GM13977 (cell line): Measurements from ENCODE around the gene LMO7.
"Not testable (repeated sequence)": the region's sequence is repeated elsewhere in the genome, so short reads cannot be mapped to it uniquely, and the experiment has no call there.

Experiments
- DNase-seq: peaks from one replicate; pipeline ENCODE4 v3.0.0; 2012; ENCODE audit warnings: low spot score
- CTCF ChIP-seq: IDR thresholded peaks from 2 replicates; pipeline ENCODE4 v1.5.1; 2012; ENCODE audit warnings: mild to moderate bottlenecking, control low read depth; ENCODE audit not compliant: insufficient read depth; ENCODE audit errors: extremely low read depth, missing control alignments
- in situ Hi-C: fragments of 300-500 bp; cut with MboI; formaldehyde crosslinking; loops from one replicate; pipeline ENCODE4 v1.12.0; 2022; ENCODE audit warnings: low sequenced_read_pairs, low pct_unique_long_range_greater_than_20kb, mixed read lengths, inconsistent platforms; ENCODE audit not compliant: unreplicated experiment

LMO7 gene

GRCh38 chr13:75721307-75721706 lies 85.2 kb downstream of the LMO7 start:
- TF ChIP-seq CTCF: no peak
- in situ Hi-C loops: no loop called here
- DNase-seq: no peak

- TF ChIP-seq CTCF: no peak
- in situ Hi-C loops: no loop called here
- no peak for DNase-seq
These were observed 87.8 kb downstream of the LMO7 start for GRCh38 chr13:75723901-75724300.

GRCh38 chr13:75724752-75725517 lies 88.8 kb downstream of the LMO7 start:
- no peak for TF ChIP-seq CTCF
- DNase-seq: no peak
- in situ Hi-C loops: no loop called here

GRCh38 chr13:75725736-75726135 lies 89.6 kb downstream of the LMO7 start:
- no peak for TF ChIP-seq CTCF
- no peak for DNase-seq
- in situ Hi-C loops: no loop called here

GRCh38 chr13:75726306-75726705 lies 90.2 kb downstream of the LMO7 start:
- in situ Hi-C loops: no loop called here
- no peak for TF ChIP-seq CTCF
- DNase-seq: no peak

- in situ Hi-C loops, DNase-seq: not testable (repeated sequence)
These were observed 97.0 kb downstream of the LMO7 start for GRCh38 chr13:75733113-75733512.

GRCh38 chr13:75736173-75736572 lies 100.0 kb downstream of the LMO7 start:
- DNase-seq: no peak
- in situ Hi-C loops: no loop called here
- TF ChIP-seq CTCF: no peak
